HG03175 (cell line): ENCODE results near the gene KNTC1.
"Not testable (repeated sequence)": the region's sequence is repeated elsewhere in the genome, so short reads cannot be mapped to it uniquely, and the experiment has no call there.

ENCODE experiments used
- ATAC-seq: cut with Tn5 transposase; IDR thresholded peaks from one replicate; pipeline ENCODE4 v1.9.1; 2021; ENCODE audit warnings: mild to moderate bottlenecking, moderate library complexity; ENCODE audit not compliant: unreplicated experiment

The KNTC1 gene

GRCh38 chr12:122506393-122506938 is 20.6 kb upstream of the KNTC1 start:
- ATAC-seq = no peak

- ATAC-seq = no peak
These were observed 18.9 kb upstream of the KNTC1 start for GRCh38 chr12:122508163-122508562.

- ATAC-seq = not testable (repeated sequence)
These were observed 14.0 kb upstream of the KNTC1 start for GRCh38 chr12:122513028-122513427.

- ATAC-seq = no peak
These were observed 13.4 kb upstream of the KNTC1 start for GRCh38 chr12:122513660-122514059.

- no peak for ATAC-seq
These were observed 11.8 kb upstream of the KNTC1 start for GRCh38 chr12:122515275-122515674.

GRCh38 chr12:122516544-122517361 is 10.3 kb upstream of the KNTC1 start:
- ATAC-seq = no peak

- no peak for ATAC-seq
These were observed 9.2 kb upstream of the KNTC1 start for GRCh38 chr12:122517877-122518276.

GRCh38 chr12:122518908-122519307 is 8.1 kb upstream of the KNTC1 start:
- ATAC-seq = no peak

- ATAC-seq = no peak
These were observed 7.6 kb upstream of the KNTC1 start for GRCh38 chr12:122519418-122519817.

GRCh38 chr12:122520676-122521075 is 6.4 kb upstream of the KNTC1 start:
- no peak for ATAC-seq

- ATAC-seq = no peak
These were observed 3.8 kb upstream of the KNTC1 start for GRCh38 chr12:122523280-122523679.

- ATAC-seq = no peak
These were observed 3.0 kb upstream of the KNTC1 start for GRCh38 chr12:122523846-122524718.

- ATAC-seq = no peak
These were observed 462 bp downstream of the KNTC1 start for GRCh38 chr12:122527478-122527944.

GRCh38 chr12:122528582-122528981 is 1.5 kb downstream of the KNTC1 start:
- no peak for ATAC-seq

- no peak for ATAC-seq
These were observed 1.9 kb downstream of the KNTC1 start for GRCh38 chr12:122528992-122529391.

GRCh38 chr12:122533856-122534255 is 6.8 kb downstream of the KNTC1 start:
- no peak for ATAC-seq

GRCh38 chr12:122537021-122537420 is 10.0 kb downstream of the KNTC1 start:
- no peak for ATAC-seq

- no peak for ATAC-seq
These were observed 11.4 kb downstream of the KNTC1 start for GRCh38 chr12:122538496-122538895.

GRCh38 chr12:122544537-122544936 is 17.5 kb downstream of the KNTC1 start:
- no peak for ATAC-seq

GRCh38 chr12:122545855-122546254 is 18.8 kb downstream of the KNTC1 start:
- ATAC-seq = peak; percentile 76

GRCh38 chr12:122547330-122547729 is 20.3 kb downstream of the KNTC1 start:
- no peak for ATAC-seq
